HepG2 (cell line): ENCODE measurements around the gene RPS2. TPM values are rescaled to one million over a fixed set of nuclear protein-coding genes. Genes with fewer than 3 reads are reported as not detected.

Experiments used
- ATAD3A ChIP-seq: sonication (generic); formaldehyde crosslinking; IDR thresholded peaks from 2 replicates; pipeline ENCODE4 v1.4.0; 2020; ENCODE audit warnings: missing genetic modification reagents
- CEBPB ChIP-seq: IDR thresholded peaks from 2 replicates; pipeline ENCODE4 v1.6.1; 2011; ENCODE audit warnings: low read depth, low read length, improper control_type of control experiment, borderline replicate concordance
- GPBP1L1 ChIP-seq: sonication (generic); formaldehyde crosslinking; IDR thresholded peaks from 2 replicates; pipeline ENCODE4 v1.5.0; 2020; ENCODE audit warnings: mild to moderate bottlenecking, missing genetic modification reagents
- IRF1 ChIP-seq: sonication (generic); formaldehyde crosslinking; IDR thresholded peaks from 2 replicates; pipeline ENCODE4 v1.4.0; 2020; ENCODE audit warnings: low read depth, mild to moderate bottlenecking, missing genetic modification reagents
- KLF15 ChIP-seq: sonication (generic); formaldehyde crosslinking; IDR thresholded peaks from 2 replicates; pipeline ENCODE4 v1.8.1; 2023; ENCODE audit warnings: borderline replicate concordance, mild to moderate bottlenecking, inconsistent platforms, missing genetic modification reagents, mixed read lengths
- SPEN ChIP-seq: sonication (generic); formaldehyde crosslinking; IDR thresholded peaks from 2 replicates; pipeline ENCODE4 v1.5.1; 2020; ENCODE audit warnings: low read depth, mild to moderate bottlenecking, missing genetic modification reagents
- SRSF1 ChIP-seq: fragments of 200-400 bp; formaldehyde crosslinking; optimal IDR thresholded peaks from 2 replicates; pipeline ENCODE3; 2017; ENCODE audit warnings: mild to moderate bottlenecking, low read depth, low read length, moderate library complexity
- TMF1 ChIP-seq: sonication (generic); formaldehyde crosslinking; IDR thresholded peaks from 2 replicates; pipeline ENCODE4 v1.8.1; 2022; ENCODE audit warnings: low read depth, missing genetic modification reagents
- TOE1 ChIP-seq: sonication (generic); formaldehyde crosslinking; IDR thresholded peaks from 2 replicates; pipeline ENCODE4 v1.4.0; 2020; ENCODE audit warnings: mild to moderate bottlenecking, missing genetic modification reagents
- ZNF18 ChIP-seq: sonication (generic); formaldehyde crosslinking; IDR thresholded peaks from 2 replicates; pipeline ENCODE4 v1.8.0; 2022; ENCODE audit warnings: mild to moderate bottlenecking, missing genetic modification reagents; ENCODE audit not compliant: insufficient replicate concordance
- polyA plus RNA-seq, 8 experiments: library from polyadenylated mRNA; depleted of rRNA in 3 of 8; stranded (reverse) in 7 of 8; unstranded in 1 of 8; fragments of >200 nt; fragmentation: Illumina TruSeq in 4 of 8; extraction: Trizol in 4 of 8; gene quantifications; 2 replicates each; pipeline versions ENCODE4 v1.2.1 to v1.2.3, GENCODE V29; 2011 to 2016; ENCODE audit warnings: low read depth in 4 of 8, missing spikeins in 1 of 8, mixed read lengths in 1 of 8; ENCODE audit not compliant: insufficient read depth in 1 of 8
- total RNA-seq, 5 experiments: library from RNA; depleted of rRNA; stranded (reverse); fragments of >200 nt; fragmentation: Illumina TruSeq; extraction: Trizol; gene quantifications; 2 replicates each; pipeline ENCODE4 v1.2.3, GENCODE V29; 2016; ENCODE audit warnings: low read depth in 1 of 5
- TF ChIP-seq, protein P1 (sequence below): sonication (generic); formaldehyde crosslinking; IDR thresholded peaks from 2 replicates; pipeline ENCODE4 v1.4.0; 2020; ENCODE audit warnings: mild to moderate bottlenecking, missing genetic modification reagents
- TF ChIP-seq, protein P2 (sequence below): sonication (generic); formaldehyde crosslinking; IDR thresholded peaks from 2 replicates; pipeline ENCODE4 v1.4.0; 2020; ENCODE audit warnings: missing genetic modification reagents

Gene RPS2
- total and polyA plus RNA-seq, 2 of the 13 experiments (the other 11 are each of a cell fraction or from before 2014, with no cell fraction given): 1,908 to 4,514 TPM

DNA sequence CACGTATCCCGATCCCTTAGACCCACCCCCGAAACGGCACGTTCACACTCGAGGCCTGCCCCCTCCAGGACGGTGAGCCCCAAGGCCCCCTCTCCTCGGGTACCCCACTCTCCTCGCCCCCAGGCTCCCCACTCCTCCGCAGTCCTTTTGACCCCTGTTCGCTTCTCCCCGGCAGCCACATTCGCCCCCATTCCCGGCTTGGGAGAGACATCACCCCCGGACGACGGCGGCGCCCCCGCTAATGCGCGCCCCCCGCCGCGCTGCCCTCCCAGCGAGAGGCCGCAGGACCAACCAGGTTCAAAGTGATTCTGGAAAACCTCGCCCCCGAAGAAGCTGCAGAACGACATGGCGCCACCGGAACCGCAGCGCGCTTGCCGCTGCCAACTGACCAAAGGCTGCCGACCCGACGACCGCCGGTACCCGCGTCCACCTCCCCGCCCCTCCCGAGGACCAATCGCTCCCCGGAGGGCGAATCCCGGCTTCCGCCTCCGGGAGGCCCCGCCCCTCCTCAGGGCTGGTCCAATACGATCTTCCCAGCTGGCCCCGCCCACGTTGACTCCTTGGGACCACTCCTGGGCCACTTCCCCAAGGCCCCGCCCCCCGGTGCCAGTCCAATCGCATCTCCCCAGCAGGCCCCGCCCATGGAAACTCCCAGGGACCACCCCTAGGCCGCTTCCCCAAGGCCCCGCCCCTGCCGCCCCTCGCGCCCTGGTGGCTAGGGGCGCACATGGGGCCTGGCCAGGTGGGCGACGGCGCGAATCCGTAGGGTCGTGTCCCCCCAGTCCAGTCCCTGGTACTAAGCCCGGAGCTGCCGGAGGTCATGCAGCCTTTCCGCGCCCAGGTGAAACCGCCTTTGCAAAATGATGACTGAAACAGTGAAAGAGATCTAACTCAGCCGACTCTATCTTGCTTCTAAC, 21.6 kb downstream of the RPS2 start, which contains the start of gene MSRB1 (continued):
- TF ChIP-seq ZNF18 (CRISPR knock-in tag): peak; percentile 1
- TF ChIP-seq, protein P1, sequence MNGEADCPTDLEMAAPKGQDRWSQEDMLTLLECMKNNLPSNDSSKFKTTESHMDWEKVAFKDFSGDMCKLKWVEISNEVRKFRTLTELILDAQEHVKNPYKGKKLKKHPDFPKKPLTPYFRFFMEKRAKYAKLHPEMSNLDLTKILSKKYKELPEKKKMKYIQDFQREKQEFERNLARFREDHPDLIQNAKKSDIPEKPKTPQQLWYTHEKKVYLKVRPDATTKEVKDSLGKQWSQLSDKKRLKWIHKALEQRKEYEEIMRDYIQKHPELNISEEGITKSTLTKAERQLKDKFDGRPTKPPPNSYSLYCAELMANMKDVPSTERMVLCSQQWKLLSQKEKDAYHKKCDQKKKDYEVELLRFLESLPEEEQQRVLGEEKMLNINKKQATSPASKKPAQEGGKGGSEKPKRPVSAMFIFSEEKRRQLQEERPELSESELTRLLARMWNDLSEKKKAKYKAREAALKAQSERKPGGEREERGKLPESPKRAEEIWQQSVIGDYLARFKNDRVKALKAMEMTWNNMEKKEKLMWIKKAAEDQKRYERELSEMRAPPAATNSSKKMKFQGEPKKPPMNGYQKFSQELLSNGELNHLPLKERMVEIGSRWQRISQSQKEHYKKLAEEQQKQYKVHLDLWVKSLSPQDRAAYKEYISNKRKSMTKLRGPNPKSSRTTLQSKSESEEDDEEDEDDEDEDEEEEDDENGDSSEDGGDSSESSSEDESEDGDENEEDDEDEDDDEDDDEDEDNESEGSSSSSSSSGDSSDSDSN (CRISPR knock-in tag): peak; percentile 61; the same call in 1 of the 2 replicates
- TF ChIP-seq CEBPB: no peak
- TF ChIP-seq TOE1 (CRISPR knock-in tag): no peak
- peak; percentile 48; the same call in 1 of the 2 replicates for TF ChIP-seq SPEN (CRISPR knock-in tag)
- TF ChIP-seq GPBP1L1 (CRISPR knock-in tag): no peak
- TF ChIP-seq TMF1 (CRISPR knock-in tag): no peak; the same call in 1 of the 2 replicates
- peak; percentile 73 for TF ChIP-seq SRSF1
- TF ChIP-seq ATAD3A (CRISPR knock-in tag): no peak
- 0 out of 2 replicates have a peak, but pooled peaks have one; percentile 54 for TF ChIP-seq IRF1 (CRISPR knock-in tag)
- TF ChIP-seq, protein P2, sequence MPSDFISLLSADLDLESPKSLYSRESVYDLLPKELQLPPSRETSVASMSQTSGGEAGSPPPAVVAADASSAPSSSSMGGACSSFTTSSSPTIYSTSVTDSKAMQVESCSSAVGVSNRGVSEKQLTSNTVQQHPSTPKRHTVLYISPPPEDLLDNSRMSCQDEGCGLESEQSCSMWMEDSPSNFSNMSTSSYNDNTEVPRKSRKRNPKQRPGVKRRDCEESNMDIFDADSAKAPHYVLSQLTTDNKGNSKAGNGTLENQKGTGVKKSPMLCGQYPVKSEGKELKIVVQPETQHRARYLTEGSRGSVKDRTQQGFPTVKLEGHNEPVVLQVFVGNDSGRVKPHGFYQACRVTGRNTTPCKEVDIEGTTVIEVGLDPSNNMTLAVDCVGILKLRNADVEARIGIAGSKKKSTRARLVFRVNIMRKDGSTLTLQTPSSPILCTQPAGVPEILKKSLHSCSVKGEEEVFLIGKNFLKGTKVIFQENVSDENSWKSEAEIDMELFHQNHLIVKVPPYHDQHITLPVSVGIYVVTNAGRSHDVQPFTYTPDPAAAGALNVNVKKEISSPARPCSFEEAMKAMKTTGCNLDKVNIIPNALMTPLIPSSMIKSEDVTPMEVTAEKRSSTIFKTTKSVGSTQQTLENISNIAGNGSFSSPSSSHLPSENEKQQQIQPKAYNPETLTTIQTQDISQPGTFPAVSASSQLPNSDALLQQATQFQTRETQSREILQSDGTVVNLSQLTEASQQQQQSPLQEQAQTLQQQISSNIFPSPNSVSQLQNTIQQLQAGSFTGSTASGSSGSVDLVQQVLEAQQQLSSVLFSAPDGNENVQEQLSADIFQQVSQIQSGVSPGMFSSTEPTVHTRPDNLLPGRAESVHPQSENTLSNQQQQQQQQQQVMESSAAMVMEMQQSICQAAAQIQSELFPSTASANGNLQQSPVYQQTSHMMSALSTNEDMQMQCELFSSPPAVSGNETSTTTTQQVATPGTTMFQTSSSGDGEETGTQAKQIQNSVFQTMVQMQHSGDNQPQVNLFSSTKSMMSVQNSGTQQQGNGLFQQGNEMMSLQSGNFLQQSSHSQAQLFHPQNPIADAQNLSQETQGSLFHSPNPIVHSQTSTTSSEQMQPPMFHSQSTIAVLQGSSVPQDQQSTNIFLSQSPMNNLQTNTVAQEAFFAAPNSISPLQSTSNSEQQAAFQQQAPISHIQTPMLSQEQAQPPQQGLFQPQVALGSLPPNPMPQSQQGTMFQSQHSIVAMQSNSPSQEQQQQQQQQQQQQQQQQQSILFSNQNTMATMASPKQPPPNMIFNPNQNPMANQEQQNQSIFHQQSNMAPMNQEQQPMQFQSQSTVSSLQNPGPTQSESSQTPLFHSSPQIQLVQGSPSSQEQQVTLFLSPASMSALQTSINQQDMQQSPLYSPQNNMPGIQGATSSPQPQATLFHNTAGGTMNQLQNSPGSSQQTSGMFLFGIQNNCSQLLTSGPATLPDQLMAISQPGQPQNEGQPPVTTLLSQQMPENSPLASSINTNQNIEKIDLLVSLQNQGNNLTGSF (CRISPR knock-in tag): no peak
- peak; percentile 63; the same call in 1 of the 2 replicates for TF ChIP-seq KLF15
